ENCODE measurements around the gene NKPD1. TPM values are rescaled to one million over a fixed set of nuclear protein-coding genes. Genes with fewer than 3 reads are reported as not detected.

NKPD1 gene
- total and polyA plus RNA-seq, 9 of the 15 experiments (the other 6 are each of a cell fraction or from before 2014, with no cell fraction given) = 0.03 to 0.09 (median 0.04) TPM; not detected in 5

DNA sequence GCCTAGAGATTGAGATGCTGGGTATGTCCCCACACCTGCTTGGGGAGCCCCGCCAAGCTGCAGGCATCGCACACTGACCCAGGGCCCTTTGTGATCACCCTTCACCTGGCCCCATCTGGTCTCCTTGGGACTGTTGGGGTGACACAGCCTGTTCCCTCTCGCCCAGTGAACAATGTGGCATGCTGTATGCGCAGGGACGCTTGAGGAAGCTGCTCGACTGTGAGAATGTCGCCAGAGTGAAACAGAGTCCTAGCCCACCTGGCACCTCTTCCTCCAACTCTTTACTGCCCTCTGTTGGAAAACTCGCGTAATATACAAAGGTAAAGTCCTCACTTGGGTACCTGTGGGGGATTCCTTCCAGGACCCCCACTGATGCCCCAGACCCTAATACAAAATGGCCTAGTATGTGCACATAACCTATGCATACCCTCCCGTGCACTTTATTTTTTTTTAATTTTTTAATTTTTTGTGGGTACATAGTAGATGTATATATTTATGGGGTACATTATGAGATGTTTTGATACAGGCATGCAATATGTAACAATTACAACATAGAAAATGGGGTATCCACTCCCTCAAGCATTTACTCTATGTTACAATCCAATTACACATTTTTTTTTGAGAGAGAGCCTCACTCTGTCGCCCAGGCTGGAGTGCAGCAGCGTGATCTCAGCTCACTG is 26.8 kb upstream of the NKPD1 start (continued):
- TF ChIP-seq MAZ (CRISPR knock-in tag; conservative IDR thresholded peaks at IDR 0.05 in 1 of 2, IDR thresholded peaks at IDR 0.05 in 1 of 2) = no peak
- no peak for TF ChIP-seq MEF2A (IDR thresholded peaks at IDR 0.05; ENCODE audit: control insufficient read depth, low read depth, low read length)
- peak; percentile 82 for TF ChIP-seq ZBTB7A (IDR thresholded peaks at IDR 0.05; ENCODE audit: borderline replicate concordance, control insufficient read depth, low read depth, low read length)
- TF ChIP-seq ZSCAN29 (IDR thresholded peaks at IDR 0.05) = no peak
- no peak for TF ChIP-seq ILK (tag; IDR thresholded peaks at IDR 0.05; ENCODE audit: borderline replicate concordance, low read depth)
- no peak for TF ChIP-seq BCL6 (CRISPR knock-in tag; IDR thresholded peaks at IDR 0.05)
- TF ChIP-seq, protein P1, sequence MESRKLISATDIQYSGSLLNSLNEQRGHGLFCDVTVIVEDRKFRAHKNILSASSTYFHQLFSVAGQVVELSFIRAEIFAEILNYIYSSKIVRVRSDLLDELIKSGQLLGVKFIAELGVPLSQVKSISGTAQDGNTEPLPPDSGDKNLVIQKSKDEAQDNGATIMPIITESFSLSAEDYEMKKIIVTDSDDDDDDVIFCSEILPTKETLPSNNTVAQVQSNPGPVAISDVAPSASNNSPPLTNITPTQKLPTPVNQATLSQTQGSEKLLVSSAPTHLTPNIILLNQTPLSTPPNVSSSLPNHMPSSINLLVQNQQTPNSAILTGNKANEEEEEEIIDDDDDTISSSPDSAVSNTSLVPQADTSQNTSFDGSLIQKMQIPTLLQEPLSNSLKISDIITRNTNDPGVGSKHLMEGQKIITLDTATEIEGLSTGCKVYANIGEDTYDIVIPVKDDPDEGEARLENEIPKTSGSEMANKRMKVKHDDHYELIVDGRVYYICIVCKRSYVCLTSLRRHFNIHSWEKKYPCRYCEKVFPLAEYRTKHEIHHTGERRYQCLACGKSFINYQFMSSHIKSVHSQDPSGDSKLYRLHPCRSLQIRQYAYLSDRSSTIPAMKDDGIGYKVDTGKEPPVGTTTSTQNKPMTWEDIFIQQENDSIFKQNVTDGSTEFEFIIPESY (CRISPR knock-in tag; IDR thresholded peaks at IDR 0.05) = no peak

All from K562 (cell line).